Activated CD8-positive, alpha-beta memory T cell treated with anti-CD3 and anti-CD28 coated beads for 4 hours (primary cell): ENCODE data around the gene CCBE1.
"Not testable (repeated sequence)": the region's sequence is repeated elsewhere in the genome, so short reads cannot be mapped to it uniquely, and the experiment has no call there.

Experiments
- DNase-seq, 2 donors: peaks; one replicate each; pipeline ENCODE4 v3.0.0-alpha.2; 2020; ENCODE audit warnings: low read depth in 2 of 2

Gene CCBE1

DNA sequence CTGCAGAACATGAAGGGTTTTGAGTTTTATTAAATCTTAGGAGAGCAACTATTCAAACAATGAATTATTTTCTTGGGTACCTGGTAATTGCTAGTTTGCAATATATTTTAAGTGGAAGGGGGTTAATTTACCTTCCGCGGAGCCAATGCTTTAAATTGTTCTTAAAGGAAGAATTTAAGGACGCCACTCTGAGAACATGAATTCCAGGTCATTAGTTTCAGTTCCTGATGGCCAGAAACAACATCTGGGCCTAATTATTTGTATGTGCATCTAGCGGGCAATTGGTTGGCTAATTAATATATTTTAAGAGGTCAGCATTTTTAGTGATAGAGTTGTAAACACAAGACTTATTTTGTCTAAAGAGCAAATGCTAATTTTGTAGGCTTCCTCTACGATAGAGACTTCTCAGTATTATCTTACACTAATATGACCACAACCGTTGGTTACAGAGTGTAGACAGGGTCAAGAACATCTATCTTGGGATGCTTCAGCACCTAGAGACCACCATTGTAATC, 40.8 kb downstream of the CCBE1 start:
- no peak for DNase-seq

DNA sequence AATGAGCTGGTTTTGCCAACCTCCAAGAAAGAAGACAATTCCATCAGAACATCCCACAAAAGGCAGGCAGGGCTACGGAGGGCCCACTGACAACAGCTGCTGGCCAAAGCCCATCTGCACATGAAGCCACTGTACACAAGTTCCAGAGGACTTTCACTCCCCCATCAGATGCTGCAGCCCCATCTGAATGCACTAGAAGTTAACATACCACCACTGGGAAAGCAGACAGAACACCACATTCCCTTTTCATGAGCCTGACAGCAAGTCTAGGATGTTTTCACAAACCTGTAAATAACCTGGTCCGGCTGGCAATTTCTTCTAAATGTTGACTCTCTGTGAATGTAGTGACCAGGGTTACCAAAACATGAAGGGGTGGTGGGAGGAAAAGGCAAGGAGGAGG, 41.5 kb downstream of the CCBE1 start:
- DNase-seq = no peak

DNA sequence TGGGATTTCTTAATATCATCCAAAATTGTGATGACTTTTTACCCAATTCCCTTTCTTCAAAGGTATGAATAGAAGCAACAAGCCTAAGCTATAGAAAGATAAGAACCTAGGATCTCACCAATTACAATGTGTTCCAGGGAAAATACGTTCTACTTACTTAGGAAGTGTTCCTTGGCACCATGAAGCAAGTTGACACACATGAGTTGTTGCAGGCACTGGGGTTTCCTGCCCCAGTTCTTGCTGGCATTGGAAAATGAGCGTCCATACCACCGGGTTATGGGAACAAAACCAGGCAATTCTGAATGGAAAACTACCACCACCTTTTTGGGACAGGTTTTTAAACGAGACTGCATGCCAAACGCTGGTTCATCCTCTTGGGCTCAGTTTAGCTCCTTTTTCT, 46.2 kb downstream of the CCBE1 start:
- DNase-seq = no peak

DNA sequence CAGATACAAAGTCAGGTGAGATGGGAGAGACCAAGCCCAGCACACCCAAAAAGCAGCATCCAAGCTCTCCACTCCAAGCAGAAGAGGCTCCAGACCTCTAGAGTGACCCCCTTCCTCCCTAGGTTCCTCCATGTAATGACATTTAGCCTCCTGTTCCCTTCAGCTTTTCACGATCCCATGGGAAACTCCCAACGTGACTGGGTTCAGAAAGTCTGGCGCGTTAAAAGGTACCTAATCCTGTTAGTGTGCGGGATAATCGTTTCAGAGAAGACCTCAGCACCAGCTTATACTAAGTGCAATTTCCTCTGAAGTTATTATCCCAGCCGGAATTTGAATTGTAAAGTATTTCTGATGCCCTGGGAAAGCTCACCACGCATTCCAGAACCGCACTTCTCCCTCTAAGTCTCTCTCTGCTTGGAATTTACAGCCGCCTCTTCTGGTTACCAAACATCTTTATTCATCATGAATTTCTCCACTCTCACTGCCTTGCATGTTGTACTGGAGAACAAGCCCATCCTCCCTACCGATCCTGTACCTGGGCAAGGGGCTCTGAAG, 46.9 kb downstream of the CCBE1 start:
- DNase-seq = no peak

DNA sequence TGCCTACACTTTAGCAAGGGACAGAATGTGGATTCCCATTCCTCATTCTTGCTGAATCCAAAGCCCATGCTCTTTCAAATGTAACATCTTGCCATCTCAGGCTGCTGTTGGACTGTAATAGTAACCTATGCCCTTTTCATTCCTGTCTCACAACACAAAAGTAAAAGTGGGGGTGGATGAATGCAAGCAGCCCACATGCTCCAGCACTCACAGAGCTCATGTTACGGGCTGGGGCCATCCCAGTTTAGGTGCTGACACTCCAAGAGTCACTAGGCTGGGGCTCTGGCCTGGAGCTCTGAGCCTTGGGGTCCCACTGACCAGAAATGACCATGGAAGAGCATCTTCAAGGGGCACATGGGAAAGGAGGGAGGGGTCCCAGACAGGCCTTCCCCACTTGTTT, 47.6 kb downstream of the CCBE1 start:
- no peak for DNase-seq

DNA sequence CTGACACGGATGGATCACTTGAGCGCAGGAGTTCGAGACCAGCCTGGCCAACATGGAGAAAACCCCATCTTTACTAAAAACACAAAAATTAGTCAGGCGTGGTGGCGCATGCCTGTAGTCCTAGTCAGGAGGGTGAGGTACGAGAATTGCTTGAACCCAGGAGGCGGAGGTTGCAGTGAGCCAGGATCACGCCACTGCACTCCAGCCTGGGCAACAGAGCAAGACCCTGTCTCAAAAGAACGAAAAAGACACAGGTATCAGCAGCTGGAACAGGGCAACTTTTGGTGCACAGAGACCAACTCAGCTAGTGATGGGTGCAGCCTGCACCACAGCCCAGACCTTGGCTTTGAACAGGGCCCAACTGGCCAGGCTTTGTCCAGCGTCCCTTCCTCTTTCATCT, 48.8 kb downstream of the CCBE1 start:
- DNase-seq = not testable (repeated sequence)

DNA sequence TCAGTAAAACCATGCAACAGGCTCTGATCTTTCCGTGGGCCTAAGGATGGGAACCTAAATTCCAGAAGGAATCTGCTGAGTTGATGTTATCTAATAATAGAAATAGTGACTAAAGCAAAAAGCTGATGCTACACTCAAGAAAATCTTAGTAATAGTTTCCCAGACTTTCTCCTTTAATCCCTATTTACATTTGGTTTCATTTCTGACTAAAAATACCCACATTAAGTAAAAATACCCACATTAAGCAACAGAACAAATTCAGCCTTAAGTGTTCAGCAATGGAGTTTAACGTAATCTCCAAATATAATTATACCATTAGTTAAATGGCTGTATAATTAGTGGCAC, 50.3 kb downstream of the CCBE1 start:
- DNase-seq = no peak

DNA sequence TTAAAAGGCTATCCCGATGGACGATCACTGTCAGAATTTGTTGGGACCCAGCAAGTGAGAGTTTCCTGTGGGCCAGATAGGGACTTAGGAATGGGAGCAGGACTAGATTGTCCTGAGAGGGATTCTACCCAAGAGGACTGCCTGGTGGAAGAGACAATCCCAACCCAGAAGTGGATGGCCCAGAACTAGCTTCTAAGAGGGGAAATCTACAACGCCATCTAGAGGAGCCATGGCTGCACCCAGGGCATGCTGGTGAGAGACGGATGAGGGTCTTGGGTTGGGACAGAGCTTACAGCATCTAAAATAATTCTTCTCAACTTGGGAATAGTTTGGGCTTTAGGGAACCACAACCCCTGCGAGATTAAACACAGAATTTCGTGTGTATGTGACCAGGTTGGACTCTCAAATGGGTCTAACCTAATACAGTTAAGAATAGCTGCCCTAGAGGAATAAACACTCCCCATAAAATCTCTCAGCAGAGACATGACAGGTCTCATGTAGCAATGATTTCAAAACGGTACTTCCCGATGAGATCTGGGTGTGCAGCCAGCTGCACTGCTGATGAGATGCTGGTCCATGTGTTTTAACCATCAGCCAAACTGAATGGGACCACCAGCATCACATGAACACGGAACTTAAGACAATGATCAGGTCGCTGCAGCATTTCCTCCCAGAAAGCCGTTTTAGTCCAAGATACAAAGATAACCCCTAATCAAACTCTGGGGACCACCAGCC, 50.8 kb downstream of the CCBE1 start:
- no peak for DNase-seq

DNA sequence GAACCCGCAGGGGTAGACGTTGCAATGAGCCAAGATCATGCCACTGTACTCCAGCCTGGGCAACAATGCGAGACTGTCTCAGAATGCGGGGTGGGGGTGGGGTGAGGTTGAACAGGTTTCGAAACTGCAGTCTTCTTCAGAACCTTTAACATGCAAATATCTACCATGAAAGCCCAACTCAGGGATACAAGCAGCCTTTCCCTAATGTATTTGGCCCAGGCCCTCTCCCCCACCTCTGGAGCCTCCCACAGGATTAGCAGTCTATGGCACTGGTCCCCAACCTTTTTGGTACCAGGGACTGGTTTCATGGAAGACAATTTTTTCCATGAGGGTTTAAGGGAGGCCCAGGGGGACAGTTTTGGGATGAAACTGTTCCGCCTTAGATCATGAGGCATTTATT, 53.5 kb downstream of the CCBE1 start:
- no peak for DNase-seq

DNA sequence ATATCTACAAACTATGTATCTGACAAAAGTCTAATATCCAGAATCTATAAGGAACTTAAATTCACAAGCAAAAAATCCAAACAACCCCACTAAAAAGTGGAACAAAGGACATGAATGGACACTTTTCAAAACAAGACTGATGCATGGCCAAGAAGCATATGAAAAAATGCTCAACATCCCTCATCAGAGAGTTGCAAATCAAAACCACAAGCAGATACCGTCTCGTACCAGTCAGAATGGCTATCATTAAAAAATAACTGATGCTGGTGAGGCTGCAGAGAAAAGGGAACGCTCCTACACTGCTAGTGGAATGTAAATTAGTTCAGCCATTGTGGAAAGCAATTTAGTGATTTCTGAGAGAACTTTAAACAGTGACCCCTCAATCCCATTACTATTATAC, 56.5 kb downstream of the CCBE1 start:
- DNase-seq = no peak

DNA sequence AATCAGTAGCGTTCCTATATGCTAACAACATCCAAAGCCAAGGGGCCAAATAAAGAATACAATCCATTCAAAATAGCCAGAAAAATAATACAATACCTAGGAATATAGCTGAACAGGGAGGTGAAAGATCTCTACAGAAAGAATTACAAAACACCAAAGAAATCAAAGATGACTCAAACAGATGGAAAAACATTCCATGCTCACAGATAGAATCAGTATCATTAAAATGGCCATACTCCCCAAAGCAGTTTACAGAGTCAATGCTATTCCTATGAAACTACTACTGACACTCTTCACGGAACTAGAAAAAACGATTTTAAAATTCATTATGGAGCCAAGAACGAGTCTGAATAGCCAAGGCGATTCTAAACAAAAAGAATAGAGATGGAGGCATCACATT, 57.4 kb downstream of the CCBE1 start:
- no peak for DNase-seq

DNA sequence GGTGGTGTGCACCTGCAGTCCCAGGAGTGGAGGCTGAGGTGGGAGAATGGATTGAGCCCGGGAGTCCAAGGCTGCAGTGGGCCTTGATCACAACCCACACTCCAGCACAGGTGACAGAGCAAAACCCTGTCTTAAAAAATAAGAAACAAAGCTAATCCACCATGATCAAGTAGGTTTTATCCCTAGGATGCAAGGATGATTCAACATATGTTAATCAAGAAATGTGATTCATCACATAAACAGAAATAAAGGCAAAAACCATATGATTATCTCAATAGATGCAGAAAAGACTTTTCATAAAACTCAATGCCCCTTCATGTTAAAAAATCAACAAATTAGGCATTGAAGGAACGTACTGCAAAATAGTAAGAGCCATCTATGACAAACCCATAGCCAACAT, 58.1 kb downstream of the CCBE1 start:
- DNase-seq = no peak

DNA sequence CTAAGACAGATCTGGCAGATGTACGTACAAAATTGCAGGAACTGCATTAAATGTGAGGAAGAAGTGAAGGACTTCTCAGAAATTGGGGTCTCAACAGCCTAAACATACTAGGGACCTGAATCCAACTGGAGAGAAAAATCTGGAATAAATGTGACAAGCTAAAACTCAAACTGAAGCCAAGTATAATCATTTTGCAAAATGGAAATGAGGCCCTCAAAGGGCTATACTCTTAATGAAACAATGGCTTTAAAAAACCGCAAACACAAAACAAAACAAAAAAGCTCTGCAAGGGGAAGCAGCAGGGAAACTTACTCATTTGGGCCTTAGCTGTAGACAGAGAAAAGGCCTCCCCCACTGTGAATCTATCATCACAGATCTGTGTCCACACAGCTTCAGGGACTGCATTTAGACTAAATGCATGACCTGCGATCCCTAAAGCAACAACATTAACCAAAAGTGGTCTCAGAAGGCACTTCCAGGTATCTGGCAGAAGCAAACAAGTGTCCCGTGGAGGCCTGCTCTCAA, 63.2 kb downstream of the CCBE1 start:
- DNase-seq = no peak

DNA sequence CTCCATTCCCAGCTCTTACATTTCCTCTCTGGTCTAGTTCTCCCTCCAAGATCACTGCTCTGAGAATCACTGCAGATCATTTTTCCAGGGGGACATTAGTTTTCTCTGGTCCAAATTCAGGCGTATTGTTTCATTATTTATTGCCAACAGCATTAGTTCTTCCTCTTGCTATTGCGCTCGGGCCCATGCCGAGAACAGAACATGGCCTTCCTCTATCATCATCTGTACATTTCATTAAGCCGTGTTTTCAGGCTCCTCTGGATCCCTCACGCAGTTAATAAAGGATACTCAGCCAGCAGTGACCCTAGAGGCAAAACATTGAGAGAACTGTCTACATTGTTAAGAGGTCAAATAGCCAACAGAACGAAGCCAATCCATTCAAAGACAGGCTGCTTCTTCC, 63.9 kb downstream of the CCBE1 start:
- DNase-seq = no peak

DNA sequence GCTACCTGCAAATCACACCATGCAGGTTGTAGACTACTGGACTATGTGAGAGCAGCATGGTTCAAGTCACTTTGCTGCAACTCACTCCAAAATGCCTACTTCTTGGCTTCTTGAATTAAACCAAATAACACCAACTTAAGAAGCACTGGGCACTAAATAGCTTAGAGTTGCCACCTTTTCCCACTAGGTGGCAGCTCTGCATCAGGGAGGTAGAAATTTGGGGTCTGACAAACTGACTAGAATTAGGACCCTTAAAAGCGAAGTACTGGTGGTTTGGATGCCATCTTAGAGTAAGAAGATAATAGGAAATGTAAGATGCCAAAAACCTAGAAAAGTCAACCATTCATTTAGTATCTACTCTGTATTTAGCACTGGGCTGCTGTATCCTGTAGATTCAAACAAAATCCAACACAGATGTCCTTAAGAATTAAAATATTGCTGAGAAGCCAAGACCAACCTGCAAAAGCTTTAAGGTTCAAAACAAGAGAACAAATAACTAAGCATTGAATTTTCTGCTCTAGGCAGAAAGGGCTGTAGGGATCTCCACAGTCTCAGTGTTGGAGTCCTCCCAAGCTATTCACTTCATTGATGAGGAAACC, 65.5 kb downstream of the CCBE1 start:
- no peak for DNase-seq

DNA sequence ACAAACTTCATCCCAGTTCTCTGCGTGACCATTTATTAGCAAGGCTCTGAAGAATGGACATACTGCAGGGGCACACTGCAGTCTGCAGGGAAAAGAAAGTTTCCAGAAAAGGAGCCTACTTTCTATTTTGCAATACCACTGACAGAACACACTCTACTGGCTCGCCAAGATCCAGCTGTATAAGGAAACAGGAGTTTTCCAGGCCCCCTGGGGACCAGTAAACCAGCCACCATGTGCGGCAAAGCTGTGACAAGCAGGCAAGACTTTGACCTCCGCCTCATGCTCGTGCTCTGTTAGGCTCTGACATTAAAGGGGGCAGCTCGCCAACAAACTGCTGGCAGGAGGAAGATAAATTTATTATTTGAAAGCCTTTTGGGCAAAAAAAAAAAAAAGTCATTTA, 67.3 kb downstream of the CCBE1 start:
- no peak for DNase-seq

DNA sequence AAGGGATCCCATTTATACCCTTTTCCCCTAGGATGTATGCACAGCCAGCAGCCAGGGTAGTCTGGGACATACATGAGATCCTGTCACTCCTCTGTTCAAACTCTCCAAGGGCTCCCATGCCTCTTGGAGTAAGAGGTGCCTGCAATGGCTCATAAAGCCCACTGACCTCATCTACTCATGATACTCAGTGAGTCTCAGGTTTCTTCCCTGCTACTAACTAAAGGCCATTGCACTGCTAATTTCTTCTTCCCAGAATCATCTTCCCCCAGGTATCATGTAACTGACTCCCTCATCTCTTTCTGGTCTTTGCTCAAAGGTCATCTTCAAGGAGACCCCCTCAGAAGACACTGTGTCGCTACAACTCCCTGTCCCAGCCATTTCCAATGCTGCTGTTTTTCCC, 68.2 kb downstream of the CCBE1 start:
- DNase-seq = no peak

DNA sequence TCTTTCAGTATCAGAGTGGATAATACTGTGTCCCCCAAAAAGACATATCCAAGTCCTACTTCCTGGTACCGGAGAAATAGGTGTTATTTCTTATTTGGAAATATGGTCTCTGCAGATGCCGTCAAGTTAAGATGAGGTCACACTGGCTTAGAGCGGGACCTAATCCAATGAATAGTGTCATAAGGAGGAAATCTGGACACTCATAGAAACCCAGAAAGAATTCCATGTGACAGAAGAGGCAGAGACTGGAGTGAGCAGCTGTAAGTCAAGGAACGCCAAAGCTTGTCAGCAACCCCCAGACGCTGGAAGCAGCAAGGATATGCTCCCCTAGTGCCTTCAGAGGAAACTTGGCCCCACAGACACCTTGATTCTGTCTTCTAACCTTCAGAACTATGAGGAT, 69.8 kb downstream of the CCBE1 start:
- DNase-seq = no peak

DNA sequence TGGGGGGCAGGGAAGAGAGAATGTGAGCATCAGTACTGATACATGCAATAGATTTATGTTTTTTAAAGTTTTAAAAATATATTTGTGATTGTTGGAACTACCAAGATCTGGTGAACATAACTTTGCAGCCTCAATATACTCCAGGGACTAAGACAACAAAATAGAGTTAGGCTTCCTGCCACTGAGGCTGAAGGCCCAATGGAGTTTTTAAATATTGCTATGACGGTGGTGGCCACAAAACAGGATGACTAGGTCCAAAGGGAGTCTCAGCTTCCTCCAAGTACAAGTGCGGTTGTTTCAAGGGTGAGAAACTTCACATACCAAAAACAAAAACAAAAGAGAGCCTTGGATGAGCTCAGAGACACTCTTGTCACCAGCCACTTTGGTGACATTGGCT, 72.9 kb downstream of the CCBE1 start:
- DNase-seq = no peak

DNA sequence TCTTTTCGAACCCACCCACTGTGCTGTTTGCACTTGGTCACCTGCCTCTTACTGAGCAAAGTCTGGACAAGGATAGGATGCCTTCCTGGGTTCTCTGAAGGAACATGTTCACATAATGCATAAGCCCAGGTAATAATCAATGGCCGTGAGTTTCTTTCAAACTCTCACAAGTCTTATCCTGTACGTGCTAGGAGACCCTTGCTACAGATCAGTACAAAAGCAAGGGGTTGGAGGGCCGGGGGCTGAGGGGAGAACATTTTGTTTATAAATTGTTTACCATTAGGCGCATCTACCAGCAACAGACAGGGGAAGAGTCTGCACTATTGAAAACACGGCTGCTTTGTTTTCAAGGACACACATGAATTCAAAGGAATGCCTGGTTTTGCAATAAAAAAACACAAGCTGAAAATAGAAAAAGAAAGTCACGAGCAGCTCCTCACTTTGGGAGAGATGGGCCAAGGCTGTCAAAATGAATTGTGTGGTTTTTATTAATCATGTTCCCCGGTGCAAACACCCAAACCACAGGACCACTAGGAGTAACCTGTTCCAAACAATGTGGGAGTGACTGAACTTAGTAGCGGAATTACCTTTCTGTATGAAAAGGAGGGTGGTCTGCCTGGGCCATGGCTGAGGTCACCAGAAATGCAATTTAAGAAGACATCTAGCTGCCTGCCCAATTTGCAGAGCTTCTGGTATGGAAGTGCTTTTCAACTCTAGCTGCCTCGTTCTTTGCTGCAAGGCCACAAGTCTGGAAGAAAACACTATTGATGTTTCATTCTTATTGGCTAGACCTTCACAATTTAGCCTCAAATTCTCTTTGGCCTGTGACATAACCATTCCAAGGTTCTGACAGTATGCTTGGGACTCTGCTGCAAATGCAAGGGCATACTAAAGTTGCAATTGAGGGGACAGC, 73.5 kb downstream of the CCBE1 start:
- no peak for DNase-seq

DNA sequence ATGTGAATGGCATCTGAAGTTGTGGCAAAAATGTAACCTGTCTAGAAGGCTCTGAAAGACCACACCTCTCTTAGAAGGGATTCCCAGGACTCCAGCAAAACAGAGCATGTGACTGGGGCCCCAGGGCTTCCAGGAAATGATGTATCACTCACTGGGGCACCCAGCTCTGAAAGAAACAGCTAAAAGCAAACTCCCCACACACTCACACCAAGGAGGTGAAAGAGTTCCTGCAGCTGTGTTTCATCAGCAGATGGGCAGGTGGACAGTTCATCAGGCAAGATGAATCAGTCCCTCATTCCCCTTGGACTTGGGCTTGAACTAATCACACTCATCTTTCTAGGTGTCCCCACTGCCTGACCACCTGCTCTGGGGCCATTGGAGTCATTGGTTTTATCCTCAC, 76.2 kb downstream of the CCBE1 start:
- no peak for DNase-seq

DNA sequence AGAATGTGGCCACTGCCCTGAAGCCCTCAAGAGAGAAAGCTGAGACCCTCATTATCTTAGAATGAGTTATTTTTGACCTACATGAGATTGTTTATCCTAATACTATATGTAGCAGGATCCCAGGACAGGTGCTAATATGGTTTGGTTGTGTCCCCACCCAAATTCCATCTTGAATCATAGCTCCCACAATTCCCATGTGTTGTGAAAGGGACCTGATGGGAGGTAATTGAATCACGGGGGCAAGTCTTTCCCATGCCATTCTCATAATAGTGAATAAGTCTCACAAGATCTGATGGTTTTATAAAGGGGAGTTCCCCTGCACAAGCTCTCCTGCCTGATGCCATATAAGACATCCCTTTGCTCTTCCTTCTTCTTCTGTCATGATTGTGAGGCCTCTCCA, 76.8 kb downstream of the CCBE1 start:
- DNase-seq = no peak
